ENCODE results near the gene AFDN.
"Not testable (repeated sequence)": the region's sequence is repeated elsewhere in the genome, so short reads cannot be mapped to it uniquely, and the experiment has no call there.

AFDN gene

GRCh38 chr6:167962711-167963110 lies 136.0 kb downstream of the AFDN start:
- no peak for DNase-seq

- DNase-seq: no peak
Measured at GRCh38 chr6:167963589-167964057, 136.9 kb downstream of the AFDN start.

- DNase-seq: no peak
Measured at GRCh38 chr6:167965592-167966539, 139.2 kb downstream of the AFDN start.

GRCh38 chr6:167966540-167966905 lies 139.8 kb downstream of the AFDN start:
- no peak for DNase-seq

- DNase-seq: no peak
Measured at GRCh38 chr6:167968091-167968490, 141.4 kb downstream of the AFDN start.

- DNase-seq: no peak
Measured at GRCh38 chr6:167970230-167970629, 143.5 kb downstream of the AFDN start.

GRCh38 chr6:167972193-167972592 lies 145.5 kb downstream of the AFDN start:
- no peak for DNase-seq

- DNase-seq: no peak
Measured at GRCh38 chr6:167973148-167973885, 146.6 kb downstream of the AFDN start.

- peak; percentile 29 for DNase-seq
Measured at GRCh38 chr6:167974640-167975344, 148.1 kb downstream of the AFDN start.

- DNase-seq: no peak
Measured at GRCh38 chr6:167975458-167975857, 148.7 kb downstream of the AFDN start.

- DNase-seq: not testable (repeated sequence)
Measured at GRCh38 chr6:167976116-167976657, 149.5 kb downstream of the AFDN start.

GRCh38 chr6:167976708-167977107 lies 150.0 kb downstream of the AFDN start:
- no peak for DNase-seq

GRCh38 chr6:167977717-167978467 lies 151.2 kb downstream of the AFDN start:
- DNase-seq: no peak

- no peak for DNase-seq
Measured at GRCh38 chr6:167978607-167979006, 151.9 kb downstream of the AFDN start.

- DNase-seq: no peak
Measured at GRCh38 chr6:167979436-167980139, 152.9 kb downstream of the AFDN start.

- no peak for DNase-seq
Measured at GRCh38 chr6:167980911-167981580, 154.3 kb downstream of the AFDN start.

- no peak for DNase-seq
Measured at GRCh38 chr6:167981916-167982462, 155.3 kb downstream of the AFDN start.

GRCh38 chr6:167984144-167984719 lies 157.5 kb downstream of the AFDN start:
- DNase-seq: no peak

GRCh38 chr6:167984876-167985604 lies 158.3 kb downstream of the AFDN start:
- peak; percentile 64 for DNase-seq
